ENCODE results near the gene LINGO1. TPM values are rescaled to one million over a fixed set of nuclear protein-coding genes. Genes with fewer than 3 reads are reported as not detected.

Gene LINGO1
- total RNA-seq, 2 experiments from 2014 or later = not detected

Other genes with a start within 250 kb of the LINGO1 start
- gene PEAK1, start 212.8 kb downstream of the LINGO1 start, total RNA-seq = 10 to 100 TPM; 27.8 to 30.5 TPM
- gene HMG20A, start 212.0 kb downstream of the LINGO1 start, total RNA-seq = 10 to 100 TPM; 34.9 to 37.8 TPM

Data from activated CD8-positive, alpha-beta memory T cell treated with anti-CD3 and anti-CD28 coated beads for 36 hours (primary cell).